ENCODE data around the gene MATK. TPM values are rescaled to one million over a fixed set of nuclear protein-coding genes. Genes with fewer than 3 reads are reported as not detected.
"Not testable (repeated sequence)": the region's sequence is repeated elsewhere in the genome, so short reads cannot be mapped to it uniquely, and the experiment has no call there.

The MATK gene
- total RNA-seq, 2 donors from 2014 or later: 5.4 to 6.4 TPM

- no peak for TF ChIP-seq CTCF (IDR thresholded peaks at IDR 0.05)
- DNase-seq (ENCODE audit: low spot score) (no peak), ATAC-seq (ENCODE audit: insufficient number of reproducible peaks, low FRiP score, low read depth) (no peak)
- Histone ChIP-seq H3K4me1 (ENCODE audit: control insufficient read depth in 1 of 2, low read depth in 2 of 2) (peaks cover 16 to 38% of the 10 kb centered on the region in 2 donors), H3K27ac (no peak overlapping the region), H3K9me3 (no peaks in the 10 kb centered on the region), H3K27me3 (replicated peaks; ENCODE audit: insufficient read depth) (no peaks in the 10 kb centered on the region), H3K4me3 (no peak overlapping the region), H3K36me3 (peaks cover 7% of the 10 kb centered on the region)
Observed at GRCh38 chr19:3759482-3760254, 26.5 kb downstream of the MATK start.

DNA sequence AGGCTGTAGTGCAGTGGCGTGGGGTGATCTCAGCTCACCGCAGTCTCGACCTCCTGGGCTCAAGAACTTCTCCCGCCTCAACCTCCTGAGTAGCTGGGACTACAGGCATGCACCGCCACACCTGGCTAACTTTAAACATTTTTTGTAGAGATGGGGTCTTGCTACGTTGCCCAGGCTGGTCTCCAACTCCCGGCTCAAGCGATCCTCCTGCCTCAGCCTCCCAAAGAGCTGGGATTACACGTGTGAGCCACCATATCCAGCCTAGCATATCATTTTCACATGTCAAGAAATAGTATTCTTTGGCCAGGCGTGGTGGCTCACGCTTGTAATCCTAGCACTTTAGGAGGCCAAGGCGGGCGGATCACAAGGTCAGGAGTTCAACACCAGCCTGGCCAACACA is 27.9 kb downstream of the MATK start:
- not testable (repeated sequence) for H3K27me3 ChIP-seq (replicated peaks; ENCODE audit: insufficient read depth); ATAC-seq (ENCODE audit: insufficient number of reproducible peaks, low FRiP score, low read depth); H3K9me3 ChIP-seq; H3K4me3 ChIP-seq; H3K27ac ChIP-seq; DNase-seq (ENCODE audit: low spot score)
- Histone ChIP-seq H3K36me3 (peaks cover 12% of the 10 kb centered on the region), H3K4me1 (ENCODE audit: control insufficient read depth in 1 of 2, low read depth in 2 of 2) (peaks cover 16 to 34% of the 10 kb centered on the region in 2 donors)

GRCh38 chr19:3757705-3758104 is 28.5 kb downstream of the MATK start:
- not testable (repeated sequence) for H3K4me3 ChIP-seq; H3K27me3 ChIP-seq (replicated peaks; ENCODE audit: insufficient read depth); H3K27ac ChIP-seq; H3K9me3 ChIP-seq; DNase-seq (ENCODE audit: low spot score); ATAC-seq (ENCODE audit: insufficient number of reproducible peaks, low FRiP score, low read depth)
- Histone ChIP-seq H3K36me3 (peaks cover 13% of the 10 kb centered on the region), H3K4me1 (ENCODE audit: control insufficient read depth in 1 of 2, low read depth in 2 of 2) (peaks cover 16 to 31% of the 10 kb centered on the region in 2 donors)

DNA sequence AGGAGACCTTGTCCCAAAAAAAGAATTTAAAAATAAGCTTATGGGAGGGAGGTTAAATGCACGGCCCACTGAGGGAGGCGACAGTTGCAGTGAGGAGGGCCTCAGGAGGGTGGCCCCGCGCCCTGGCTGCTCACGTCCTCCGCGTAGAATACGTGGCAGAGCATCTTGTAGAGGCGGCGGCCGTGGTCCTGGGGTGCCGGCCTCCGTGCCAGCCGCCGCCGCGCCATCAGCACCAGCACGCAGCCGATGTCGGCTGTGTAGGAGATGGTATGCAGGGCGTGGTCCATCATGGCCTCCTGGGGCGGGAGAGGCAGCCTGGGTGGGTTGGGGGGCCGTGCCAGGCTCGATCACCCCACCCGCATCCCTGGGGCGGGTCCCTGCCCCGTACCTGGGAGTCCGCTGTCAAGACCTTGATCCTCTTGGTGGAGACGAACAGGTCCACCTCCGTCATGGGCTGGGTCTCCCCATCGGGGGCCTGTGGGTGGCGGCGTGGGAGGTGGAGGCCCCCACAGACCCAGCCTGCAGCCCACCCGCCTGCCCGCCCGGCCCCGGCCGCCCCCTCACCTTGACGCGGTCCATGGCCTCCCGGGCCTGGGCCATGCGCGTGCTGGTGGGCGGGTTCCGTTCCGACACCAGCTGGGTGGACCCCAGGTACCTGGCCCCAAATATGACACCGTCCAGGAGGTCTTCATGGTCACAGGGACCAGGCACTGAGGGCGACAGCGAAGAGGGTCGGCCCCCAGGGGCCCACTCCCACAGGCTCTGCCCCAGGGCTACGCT is 32.4 kb downstream of the MATK start:
- ATAC-seq (ENCODE audit: insufficient number of reproducible peaks, low FRiP score, low read depth) (no peak), DNase-seq (ENCODE audit: low spot score) (no peak)
- Histone ChIP-seq H3K9me3 (no peaks in the 10 kb centered on the region), H3K4me1 (ENCODE audit: control insufficient read depth in 1 of 2, low read depth in 2 of 2) (peaks cover 0 to 3% of the 10 kb centered on the region in 2 donors), H3K36me3 (peaks cover 29% of the 10 kb centered on the region), H3K4me3 (no peak overlapping the region), H3K27ac (no peak overlapping the region), H3K27me3 (replicated peaks; ENCODE audit: insufficient read depth) (no peaks in the 10 kb centered on the region)
- no peak for TF ChIP-seq CTCF (IDR thresholded peaks at IDR 0.05)

GRCh38 chr19:3752492-3752891 is 33.7 kb downstream of the MATK start:
- Histone ChIP-seq H3K36me3 (peaks cover 26% of the 10 kb centered on the region), H3K4me1 (ENCODE audit: control insufficient read depth in 1 of 2, low read depth in 2 of 2) (no peaks in the 10 kb centered on the region), H3K9me3 (no peaks in the 10 kb centered on the region), H3K27me3 (replicated peaks; ENCODE audit: insufficient read depth) (no peaks in the 10 kb centered on the region), H3K27ac (no peak overlapping the region), H3K4me3 (no peak overlapping the region)
- no peak for TF ChIP-seq CTCF (IDR thresholded peaks at IDR 0.05)
- ATAC-seq (ENCODE audit: insufficient number of reproducible peaks, low FRiP score, low read depth) (no peak), DNase-seq (ENCODE audit: low spot score) (no peak)

DNA sequence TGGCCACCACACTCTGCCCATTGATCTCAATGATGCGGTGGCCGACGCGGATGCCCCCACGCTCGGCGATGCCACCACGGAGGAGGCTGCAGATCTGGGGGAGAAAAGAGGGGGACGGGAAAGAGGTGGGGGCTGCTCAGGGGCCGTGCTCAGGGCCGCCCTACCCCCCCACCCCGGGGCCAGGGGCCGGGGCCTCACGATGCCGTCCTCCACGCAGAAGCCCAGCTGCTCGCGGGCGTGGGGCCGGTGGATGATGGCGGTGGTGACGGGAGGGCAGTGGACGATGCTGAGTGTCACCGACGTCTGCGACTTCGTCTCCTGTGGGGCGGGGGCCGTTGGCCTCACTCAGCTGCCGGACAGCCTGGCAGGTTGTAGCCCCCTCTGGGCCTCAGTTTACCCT is 34.9 kb downstream of the MATK start:
- no peak for ATAC-seq (ENCODE audit: insufficient number of reproducible peaks, low FRiP score, low read depth)
- no peak for TF ChIP-seq CTCF (IDR thresholded peaks at IDR 0.05)
- peaks cover 22% of the 10 kb centered on the region for H3K36me3 ChIP-seq
- no peaks in the 10 kb centered on the region for H3K27me3 ChIP-seq (replicated peaks; ENCODE audit: insufficient read depth)
- no peak overlapping the region for H3K4me3 ChIP-seq
- no peaks in the 10 kb centered on the region for H3K9me3 ChIP-seq
- H3K27ac ChIP-seq: no peak overlapping the region
- DNase-seq (ENCODE audit: low spot score): no peak
- no peaks in the 10 kb centered on the region for H3K4me1 ChIP-seq (ENCODE audit: control insufficient read depth in 1 of 2, low read depth in 2 of 2)

Data from thoracic aorta (tissue), 2 donors.